Testis (tissue), 3 donors: ENCODE measurements around the gene ST6GALNAC2. TPM values are rescaled to one million over a fixed set of nuclear protein-coding genes. Genes with fewer than 3 reads are reported as not detected.
A peak's percentile ranks its signal among the peaks of the same experiment; 100 is the strongest.
"Not testable (repeated sequence)": the region's sequence is repeated elsewhere in the genome, so short reads cannot be mapped to it uniquely, and the experiment has no call there.

ENCODE experiments used
- DNase-seq: peaks from one replicate; pipeline ENCODE4 v3.0.0-alpha.2; 2019
- H3K27ac ChIP-seq, 2 donors: fragments of 200-600 bp; sonication (generic); one replicate each; pipeline ENCODE4 v1.5.1; 2019
- H3K27me3 ChIP-seq: fragments of 200-600 bp; sonication (generic); one replicate; pipeline ENCODE4 v1.5.1; 2019
- H3K36me3 ChIP-seq: fragments of 200-600 bp; sonication (generic); one replicate; pipeline ENCODE4 v1.5.1; 2017; ENCODE audit warnings: low read depth; ENCODE audit errors: missing control alignments
- H3K4me1 ChIP-seq: fragments of 200-600 bp; sonication (generic); one replicate; pipeline ENCODE4 v1.5.1; 2019
- H3K4me3 ChIP-seq, 2 donors: fragments of 200-600 bp; sonication (generic); one replicate each; pipeline ENCODE4 v1.5.1; 2017 to 2019
- H3K9me3 ChIP-seq: fragments of 200-600 bp; sonication (generic); one replicate; pipeline ENCODE4 v1.5.1; 2017
- POLR2A ChIP-seq: fragments of 450-650 bp; IDR thresholded peaks from one replicate; pipeline ENCODE4 v1.6.1; 2017; ENCODE audit warnings: antibody characterized with exemption, mild to moderate bottlenecking, moderate library complexity
- WGBS, 2 donors: methylation state at CpG; one replicate each; pipeline ENCODE4 v1.1.5; 2018; 5-methylcytosine and 5-hydroxymethylcytosine counted together
- intact Hi-C: fragments of 100-400 bp; cut with DNase I; formaldehyde crosslinking; loops from one replicate; pipeline ENCODE4 v1.15.1; 2023; ENCODE audit warnings: low total_unique reads
- polyA plus RNA-seq: library from polyadenylated mRNA; stranded (reverse); fragments of 350-450 nt; fragmentation: Illumina TruSeq; extraction: RNeasy Lipid Tissue Mini Kit (QIAGEN cat#74804); gene quantifications from one replicate; pipeline ENCODE4 v1.2.3, GENCODE V29; 2014; ENCODE audit warnings: low read depth, low replicate concordance; ENCODE audit not compliant: insufficient read depth
- total RNA-seq, 2 donors: library from RNA; depleted of rRNA; stranded (reverse); fragments of >200 nt; gene quantifications; one replicate each; pipeline ENCODE4 v1.2.3, GENCODE V29; 2016
- TF ChIP-seq, protein P1 (sequence below), 3 experiments: fragments of 450-650 bp in 2 of 3; fragments of 200-600 bp in 1 of 3; sonication (generic) in 1 of 3; IDR thresholded peaks; one replicate each; pipeline ENCODE4 v1.5.1; 2016 to 2019; ENCODE audit warnings: antibody characterized with exemption in 3 of 3, mild to moderate bottlenecking in 2 of 3, moderate library complexity in 1 of 3

The ST6GALNAC2 gene
- total and polyA plus RNA-seq, 3 donors from 2014 or later: 29.7 to 107 (median 87.5) TPM

DNA sequence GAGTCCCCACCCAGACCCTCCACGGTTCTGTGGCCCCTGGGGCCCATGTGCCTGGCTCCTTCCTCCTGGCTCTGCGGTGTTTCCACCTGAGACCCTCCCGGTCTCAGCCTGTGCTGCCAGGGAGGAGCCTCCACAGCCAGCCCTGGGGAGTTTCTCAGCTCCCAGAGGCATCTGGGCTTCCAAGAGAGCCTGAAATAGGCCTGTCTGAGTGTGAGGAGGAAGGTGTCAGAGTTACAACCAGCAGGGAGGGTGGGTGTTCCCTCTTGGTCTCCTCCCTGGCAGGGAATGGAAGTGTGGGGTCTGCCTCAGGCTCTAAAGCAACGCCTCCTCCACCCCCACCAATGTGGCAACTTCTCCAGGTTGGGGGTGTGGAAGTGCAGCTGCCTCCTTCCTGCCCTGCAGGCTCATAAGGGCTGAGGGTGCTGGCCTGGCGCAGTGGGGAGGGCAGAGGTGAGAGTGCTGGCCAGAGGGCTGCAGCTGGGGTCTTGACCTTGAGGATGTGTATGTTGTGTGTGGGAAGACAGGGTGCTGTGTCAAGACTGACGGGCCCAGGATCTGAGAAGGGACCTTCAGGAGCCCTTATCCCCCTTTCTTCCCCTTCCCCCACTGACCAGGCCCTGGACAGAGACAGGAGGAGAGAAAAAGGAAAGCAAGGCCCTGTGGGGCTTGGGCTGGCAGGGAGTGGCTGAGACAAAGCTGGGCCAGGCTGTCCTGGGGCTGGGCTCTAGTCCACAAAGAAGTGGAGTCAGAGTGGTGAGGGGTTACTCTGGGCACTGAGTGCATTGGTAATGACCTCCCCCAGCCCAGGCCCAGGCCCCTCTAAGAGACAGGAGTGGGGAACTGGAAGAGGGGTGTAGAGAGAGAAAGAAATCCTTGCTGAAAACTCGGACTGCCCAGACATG lies 50.6 kb downstream of the ST6GALNAC2 start:
- no peak overlapping the region for H3K27ac ChIP-seq
- H3K36me3 ChIP-seq: no peaks in the 10 kb centered on the region
- H3K27me3 ChIP-seq: no peaks in the 10 kb centered on the region
- H3K4me1 ChIP-seq: peaks cover 28% of the 10 kb centered on the region
- no peak overlapping the region for H3K4me3 ChIP-seq
- no peak for DNase-seq
- TF ChIP-seq, protein P1, sequence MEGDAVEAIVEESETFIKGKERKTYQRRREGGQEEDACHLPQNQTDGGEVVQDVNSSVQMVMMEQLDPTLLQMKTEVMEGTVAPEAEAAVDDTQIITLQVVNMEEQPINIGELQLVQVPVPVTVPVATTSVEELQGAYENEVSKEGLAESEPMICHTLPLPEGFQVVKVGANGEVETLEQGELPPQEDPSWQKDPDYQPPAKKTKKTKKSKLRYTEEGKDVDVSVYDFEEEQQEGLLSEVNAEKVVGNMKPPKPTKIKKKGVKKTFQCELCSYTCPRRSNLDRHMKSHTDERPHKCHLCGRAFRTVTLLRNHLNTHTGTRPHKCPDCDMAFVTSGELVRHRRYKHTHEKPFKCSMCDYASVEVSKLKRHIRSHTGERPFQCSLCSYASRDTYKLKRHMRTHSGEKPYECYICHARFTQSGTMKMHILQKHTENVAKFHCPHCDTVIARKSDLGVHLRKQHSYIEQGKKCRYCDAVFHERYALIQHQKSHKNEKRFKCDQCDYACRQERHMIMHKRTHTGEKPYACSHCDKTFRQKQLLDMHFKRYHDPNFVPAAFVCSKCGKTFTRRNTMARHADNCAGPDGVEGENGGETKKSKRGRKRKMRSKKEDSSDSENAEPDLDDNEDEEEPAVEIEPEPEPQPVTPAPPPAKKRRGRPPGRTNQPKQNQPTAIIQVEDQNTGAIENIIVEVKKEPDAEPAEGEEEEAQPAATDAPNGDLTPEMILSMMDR (IDR thresholded peaks at IDR 0.05): no peak
- no peak for TF ChIP-seq POLR2A
- 68 to 81% methylated on average over 3 to 6 of the region's 7 CpGs for WGBS, 2 donors
- intact Hi-C loops: no loop called here
- no peaks in the 10 kb centered on the region for H3K9me3 ChIP-seq

DNA sequence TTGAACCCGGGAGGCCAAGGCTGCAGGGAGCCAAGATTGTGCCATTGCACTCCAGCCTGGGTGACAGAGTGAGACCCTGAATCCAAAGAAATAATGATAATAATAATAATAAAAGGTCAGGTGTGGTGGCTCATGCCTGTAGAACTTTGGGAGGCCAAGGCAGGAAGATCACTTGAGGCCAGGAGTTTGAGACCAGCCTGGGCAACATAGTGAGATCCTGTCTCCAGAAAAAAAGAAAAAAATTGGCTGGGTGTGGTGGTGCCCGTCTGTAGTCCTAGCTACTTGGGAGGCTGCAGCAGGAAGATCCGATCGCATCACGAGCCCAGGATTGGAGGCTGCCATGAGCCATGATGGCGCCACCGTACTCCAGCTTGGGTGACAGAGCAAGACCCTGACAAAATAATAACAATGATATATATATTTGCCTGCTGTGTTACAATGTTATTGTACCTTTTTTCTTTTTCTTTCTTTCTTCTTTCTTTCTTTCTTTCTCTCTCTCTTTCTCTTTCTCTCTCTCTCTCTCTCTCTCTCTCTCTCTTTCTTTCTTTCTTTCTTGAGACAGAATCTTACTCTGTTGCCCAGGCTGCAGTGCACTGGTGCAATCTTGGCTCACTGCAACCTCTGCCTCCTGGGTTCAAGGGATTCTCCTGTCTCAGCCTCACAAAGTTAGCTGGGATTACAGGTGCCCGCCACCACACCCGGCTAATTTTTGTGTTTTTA lies 51.9 kb downstream of the ST6GALNAC2 start:
- H3K27ac ChIP-seq, H3K27me3 ChIP-seq, intact Hi-C loops, H3K4me3 ChIP-seq, H3K9me3 ChIP-seq, DNase-seq, H3K36me3 ChIP-seq: not testable (repeated sequence)
- peaks cover 35% of the 10 kb centered on the region for H3K4me1 ChIP-seq
- WGBS, 2 donors: 90 to 95% methylated on average over 9 of the region's 9 CpGs

DNA sequence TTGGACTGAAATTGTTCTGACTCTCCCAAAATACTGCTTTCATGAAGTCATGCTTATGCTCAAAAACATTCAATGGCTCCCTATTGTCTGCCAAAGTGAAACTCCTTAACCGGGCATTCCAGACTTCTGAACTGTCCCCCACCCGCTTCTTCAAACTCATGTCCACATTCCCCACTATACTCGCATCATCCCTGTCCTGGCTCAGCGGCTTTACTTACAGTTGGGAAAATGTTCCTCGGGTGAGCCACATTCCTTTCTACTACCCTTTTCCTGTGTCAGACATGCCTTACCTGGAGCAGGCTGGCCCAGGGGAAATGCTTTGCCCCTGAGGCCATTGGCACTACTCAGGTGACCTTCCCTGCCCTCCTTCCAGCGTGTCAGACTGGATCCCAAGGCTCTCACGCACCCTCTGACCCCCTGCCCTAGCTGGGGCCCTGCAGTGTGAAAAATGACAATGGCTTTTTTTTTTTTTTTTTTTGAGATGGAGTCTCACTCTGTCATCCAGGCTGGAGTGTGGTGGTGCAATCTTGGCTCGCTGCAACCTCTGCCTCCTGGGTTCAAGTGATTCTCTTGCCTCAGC lies 53.5 kb downstream of the ST6GALNAC2 start:
- H3K27me3 ChIP-seq: no peaks in the 10 kb centered on the region
- intact Hi-C loops: no loop called here
- H3K36me3 ChIP-seq: no peaks in the 10 kb centered on the region
- no peak overlapping the region for H3K4me3 ChIP-seq
- H3K4me1 ChIP-seq: peaks cover 47% of the 10 kb centered on the region
- TF ChIP-seq POLR2A: no peak
- TF ChIP-seq, protein P1 (IDR thresholded peaks at IDR 0.05): no peak
- WGBS, 2 donors: 85 to 94% methylated on average over 8 of the region's 8 CpGs
- no peak for DNase-seq
- no peak overlapping the region for H3K27ac ChIP-seq
- H3K9me3 ChIP-seq: no peaks in the 10 kb centered on the region

DNA sequence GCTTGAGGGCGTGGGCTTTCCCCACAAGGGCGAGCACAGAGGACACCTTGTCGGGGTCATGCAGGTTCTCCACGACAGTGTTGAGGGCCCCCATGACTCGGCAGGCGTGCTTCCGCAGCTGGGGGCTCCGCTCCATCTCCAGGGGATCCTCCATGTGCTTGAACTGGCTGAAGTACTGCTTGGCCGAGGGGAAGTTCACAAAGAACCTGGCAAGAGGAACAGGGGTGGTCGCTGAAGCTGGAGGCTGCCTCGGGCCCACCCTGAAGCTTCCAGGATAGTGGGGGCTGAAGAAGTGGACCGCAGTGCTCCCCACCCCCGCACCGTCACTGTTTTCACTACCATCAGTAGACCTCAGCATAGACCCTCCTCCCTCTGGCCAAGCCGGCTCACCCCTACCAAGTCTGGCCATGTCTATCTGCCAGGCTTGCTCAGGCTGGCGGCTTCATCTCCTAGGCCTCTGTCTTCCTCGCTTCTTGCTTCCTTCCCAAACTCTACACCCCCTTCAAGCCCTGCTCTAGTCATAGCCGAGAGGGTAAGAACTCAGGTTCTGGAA lies 54.1 kb downstream of the ST6GALNAC2 start:
- H3K27ac ChIP-seq: peak overlapping the region; percentile 75 to 96
- H3K36me3 ChIP-seq: no peaks in the 10 kb centered on the region
- no peak for DNase-seq
- H3K9me3 ChIP-seq: no peaks in the 10 kb centered on the region
- intact Hi-C loops: no loop called here
- TF ChIP-seq, protein P1 (IDR thresholded peaks at IDR 0.05): no peak
- no peak for TF ChIP-seq POLR2A
- WGBS, 2 donors: 84 to 95% methylated on average over 13 to 18 of the region's 18 CpGs
- no peaks in the 10 kb centered on the region for H3K27me3 ChIP-seq
- H3K4me3 ChIP-seq: no peak overlapping the region
- H3K4me1 ChIP-seq: peaks cover 48% of the 10 kb centered on the region
